GM18498 (cell line): ENCODE results near the gene FUT8.

Experiments
- ATAC-seq: cut with Tn5 transposase; IDR thresholded peaks from one replicate; pipeline ENCODE4 v1.9.1; 2021; ENCODE audit warnings: mild to moderate bottlenecking, moderate library complexity; ENCODE audit not compliant: unreplicated experiment

The FUT8 gene

DNA sequence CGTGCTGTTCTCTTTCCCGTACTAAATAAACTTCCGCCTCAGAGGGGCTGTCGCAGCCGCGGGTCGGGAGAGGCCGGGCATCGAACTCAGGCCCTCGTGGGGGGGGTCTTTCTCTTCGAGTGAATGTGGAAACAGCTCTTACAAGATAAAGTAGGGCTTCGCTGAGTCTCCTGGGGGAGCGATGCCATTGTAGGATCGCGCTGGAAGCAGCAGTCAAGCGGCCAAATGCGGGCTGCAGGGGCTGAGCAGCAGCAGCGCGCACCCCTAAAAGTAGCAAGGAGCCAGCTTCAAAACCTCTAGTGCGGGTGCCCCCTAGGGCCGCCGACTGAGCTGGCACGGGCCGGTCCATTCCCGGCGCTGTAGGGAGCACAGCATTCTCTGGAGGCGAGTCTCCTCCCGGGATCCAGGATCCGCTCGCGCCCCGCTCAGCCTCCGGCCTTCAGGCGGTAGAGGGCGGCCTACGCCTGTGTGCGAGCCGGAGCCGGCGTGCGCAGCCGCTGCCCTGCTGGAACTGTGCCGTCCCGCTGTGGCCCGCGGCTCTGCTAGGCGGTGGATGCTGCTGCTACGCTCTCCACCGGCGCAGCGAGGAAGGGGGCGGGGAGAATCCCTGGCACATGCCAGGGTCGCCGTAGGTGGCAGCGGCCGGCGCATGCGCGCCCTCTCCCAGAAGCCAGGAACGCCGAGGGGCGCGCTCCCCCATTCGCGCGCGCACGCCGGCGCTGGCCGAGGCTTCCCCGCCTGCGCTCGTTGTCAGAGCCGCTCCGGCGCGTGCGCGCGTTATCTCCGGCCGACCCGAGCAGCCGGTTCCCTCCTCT, at the start of gene FUT8:
TSS of gene FUT8 (plus strand) at position 699 of the 815 bp plus-strand sequence. CDS start 148,834 bp downstream, outside the sequence.
- peak; percentile 83 for ATAC-seq

DNA sequence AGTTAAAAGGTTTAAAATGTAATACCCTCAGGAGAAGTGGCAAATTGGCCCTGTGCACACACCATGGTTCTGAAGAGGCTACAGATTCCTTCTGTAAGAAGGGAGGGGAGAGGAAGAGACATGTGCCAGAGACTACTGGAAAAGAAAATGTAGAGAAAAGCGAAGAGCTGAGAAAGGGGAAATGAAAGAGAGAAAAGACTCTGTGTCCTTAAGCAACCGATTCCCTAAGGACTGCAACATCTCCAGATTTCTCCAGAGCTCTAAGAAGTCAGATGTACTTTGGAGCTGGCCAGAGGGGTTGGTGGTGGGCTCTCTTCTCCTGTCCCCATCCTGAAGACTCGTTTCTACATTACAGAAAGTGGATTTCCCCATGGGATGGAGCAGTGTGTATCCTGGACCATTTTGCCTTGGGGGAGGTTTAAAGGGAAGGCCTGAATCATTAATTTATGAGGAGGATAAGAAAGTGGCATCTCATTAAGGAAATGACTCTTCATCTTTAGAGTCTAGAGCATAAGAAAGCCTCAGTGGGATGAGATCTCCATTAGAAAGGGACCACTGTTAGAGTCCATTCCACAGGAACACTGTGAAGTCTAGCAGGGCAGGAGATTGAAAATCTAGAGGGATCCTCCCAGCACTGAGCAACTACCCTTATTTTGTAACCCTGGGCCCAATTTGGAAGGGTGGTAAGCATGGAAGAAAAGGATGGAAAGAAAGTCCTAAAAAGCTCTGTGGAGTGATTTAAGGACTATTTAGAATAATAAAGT, 45.5 kb upstream of the FUT8 start:
- no peak for ATAC-seq

DNA sequence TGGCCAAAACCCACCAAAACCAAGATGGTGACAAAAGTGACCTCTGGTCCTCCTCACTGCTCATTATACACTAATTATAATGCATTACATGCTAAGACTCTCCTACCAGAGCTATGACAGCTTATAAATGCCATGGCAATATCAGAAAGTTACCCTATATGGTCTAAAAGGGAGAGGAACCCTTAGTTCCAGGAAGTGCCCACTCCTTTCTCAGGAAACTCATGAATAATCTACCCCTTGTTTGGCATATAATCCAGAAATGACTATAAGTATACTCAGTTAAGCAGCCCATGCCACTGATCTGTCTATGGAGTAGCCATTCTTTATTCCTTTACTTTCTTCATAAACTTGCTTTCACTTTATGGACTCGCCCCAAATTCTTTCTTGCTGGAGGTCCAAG, 43.0 kb upstream of the FUT8 start:
- no peak for ATAC-seq

DNA sequence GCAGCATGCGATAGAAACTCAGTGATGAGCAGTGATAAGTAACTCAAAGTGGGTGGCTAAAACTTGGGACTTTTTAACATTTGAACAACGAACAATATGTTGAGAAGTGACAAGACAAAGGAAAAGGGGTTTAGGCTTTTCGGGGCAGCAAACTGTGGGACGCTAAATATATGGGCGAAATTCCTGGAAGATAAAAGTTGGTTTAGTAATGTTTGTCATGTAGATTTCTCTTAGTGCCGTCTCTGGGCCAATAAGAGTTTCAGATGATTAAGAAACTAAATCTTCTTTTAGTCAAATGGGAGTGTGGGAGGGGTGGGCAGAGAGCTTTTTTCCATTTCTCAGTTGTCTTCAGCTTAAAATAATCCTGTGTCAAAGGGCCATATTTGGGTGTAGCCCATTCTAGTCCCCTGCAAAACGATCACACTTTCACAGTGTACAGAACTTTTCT, 41.7 kb upstream of the FUT8 start:
- peak; percentile 50 for ATAC-seq

DNA sequence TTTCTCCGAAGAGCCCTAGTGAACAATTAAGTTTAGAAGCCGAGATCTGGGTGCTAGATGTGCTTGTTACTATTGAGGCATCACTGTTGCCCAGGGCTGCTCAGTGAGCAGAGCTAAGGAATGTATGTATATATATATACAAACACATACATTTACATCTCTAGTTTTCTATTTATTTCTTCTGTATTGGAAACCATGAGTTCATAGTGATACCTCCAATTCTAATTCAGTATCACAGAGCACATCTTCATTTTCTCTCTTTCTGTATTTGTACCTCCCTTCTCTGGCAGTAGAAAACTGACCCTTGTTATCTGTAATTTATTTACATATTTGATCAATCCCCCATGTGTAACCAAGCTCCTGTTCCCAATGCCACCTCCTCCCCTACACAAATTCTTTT, 40.7 kb upstream of the FUT8 start:
- peak; percentile 49 for ATAC-seq

DNA sequence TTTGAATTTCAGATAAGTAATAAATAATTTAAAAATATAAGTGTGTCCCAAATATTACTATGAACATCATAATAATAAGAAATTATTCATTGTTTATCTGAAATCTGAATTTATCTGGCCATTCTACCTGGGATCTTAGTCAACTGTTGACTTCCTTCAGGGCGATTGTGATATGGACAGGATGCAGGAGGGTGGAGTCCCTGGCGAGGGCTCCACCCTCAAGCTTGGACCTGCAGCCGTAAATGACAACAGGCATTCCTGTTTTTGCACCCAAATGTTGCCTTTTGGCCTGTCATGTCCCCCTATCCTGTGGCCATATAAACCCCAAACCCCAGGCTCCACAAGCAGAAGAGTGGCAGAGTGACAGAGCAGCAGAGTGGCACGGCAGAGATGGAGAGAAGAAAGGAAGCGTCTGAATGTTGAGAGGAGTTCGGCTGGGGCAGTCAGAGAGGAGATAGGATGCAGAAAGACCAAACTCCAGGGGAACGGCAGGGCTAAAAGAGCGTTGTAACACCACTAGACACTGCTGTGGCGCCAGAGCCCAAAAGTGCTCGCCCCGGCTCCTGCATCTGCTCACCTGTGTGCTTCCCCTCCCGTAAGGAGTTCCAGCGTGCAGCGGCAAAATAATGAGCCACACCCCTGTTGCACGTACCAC, 39.4 kb upstream of the FUT8 start:
- ATAC-seq: no peak

DNA sequence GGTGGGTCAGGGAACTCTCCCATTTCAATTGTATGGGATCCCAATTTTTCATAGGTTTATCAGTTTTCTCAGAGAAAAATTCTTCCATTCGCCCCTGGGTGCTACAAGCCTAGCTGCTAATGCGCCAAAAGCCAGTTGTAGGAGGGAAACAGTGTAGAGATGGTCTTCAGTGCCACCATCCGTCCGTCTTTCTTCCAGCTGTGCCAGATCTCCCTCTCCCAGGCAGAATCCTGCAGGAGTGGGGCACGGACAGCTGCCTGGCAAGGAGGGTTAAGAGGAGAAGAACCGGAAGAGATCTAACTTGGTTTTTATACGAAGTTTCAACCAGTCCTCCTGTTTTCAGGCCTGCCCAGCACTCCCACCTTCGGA, 38.9 kb upstream of the FUT8 start:
- ATAC-seq: no peak

DNA sequence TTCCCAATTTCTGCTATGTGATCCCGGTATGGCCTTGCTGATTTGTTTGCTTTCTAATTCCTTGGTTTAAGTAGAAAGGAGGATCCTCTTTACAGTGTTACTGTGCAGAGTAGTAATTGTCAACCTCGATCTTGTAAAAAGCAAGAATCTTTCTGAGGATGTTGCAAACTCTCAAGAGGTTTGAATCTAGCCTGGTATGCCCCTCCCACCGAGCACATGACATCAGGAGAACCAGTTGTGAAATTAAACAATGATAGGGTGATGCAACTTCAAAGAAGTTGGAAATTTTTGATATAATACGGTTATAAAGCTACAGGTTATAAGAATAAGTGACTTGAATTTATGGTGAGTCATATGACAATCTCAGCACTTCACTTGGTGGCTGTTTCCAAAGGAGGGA, 35.0 kb upstream of the FUT8 start:
- no peak for ATAC-seq

DNA sequence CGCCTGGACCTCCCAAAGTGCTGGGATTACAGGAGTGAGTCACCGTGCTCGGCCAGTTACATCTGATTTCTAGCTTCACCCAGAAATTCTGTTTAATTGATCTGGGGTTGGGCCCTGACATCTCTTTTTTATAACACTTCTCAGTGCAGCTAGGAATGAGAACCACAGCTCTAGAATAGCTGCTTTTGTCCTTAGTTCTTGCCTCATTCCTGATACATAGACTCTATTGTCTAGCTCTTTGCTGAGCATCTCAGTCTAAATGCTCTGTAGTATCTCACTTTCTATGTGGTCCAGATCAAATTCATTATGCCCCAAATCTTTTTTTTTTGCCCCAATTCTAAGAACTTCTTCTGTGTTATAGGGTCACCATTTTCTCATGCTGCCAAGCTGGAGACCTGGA, 29.9 kb upstream of the FUT8 start:
- no peak for ATAC-seq

DNA sequence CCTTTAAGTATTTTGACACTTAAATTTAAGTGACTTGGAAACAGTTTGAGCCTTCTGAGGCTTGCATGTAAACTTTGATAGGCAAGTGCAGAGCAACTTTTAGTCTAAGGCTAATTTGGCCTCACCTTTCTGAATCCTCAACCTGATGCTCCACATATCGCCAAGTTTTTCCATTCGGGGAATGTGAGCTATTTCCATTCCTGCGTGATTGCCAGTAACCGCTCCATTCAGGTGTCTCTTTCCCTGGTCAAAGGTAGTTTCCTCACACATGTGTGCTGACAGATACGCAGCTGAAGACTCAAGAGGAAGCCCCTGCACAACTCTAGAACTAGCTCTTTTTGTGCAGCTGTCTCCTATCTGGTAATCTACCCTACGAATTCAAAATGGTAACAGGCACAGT, 25.4 kb upstream of the FUT8 start:
- no peak for ATAC-seq

DNA sequence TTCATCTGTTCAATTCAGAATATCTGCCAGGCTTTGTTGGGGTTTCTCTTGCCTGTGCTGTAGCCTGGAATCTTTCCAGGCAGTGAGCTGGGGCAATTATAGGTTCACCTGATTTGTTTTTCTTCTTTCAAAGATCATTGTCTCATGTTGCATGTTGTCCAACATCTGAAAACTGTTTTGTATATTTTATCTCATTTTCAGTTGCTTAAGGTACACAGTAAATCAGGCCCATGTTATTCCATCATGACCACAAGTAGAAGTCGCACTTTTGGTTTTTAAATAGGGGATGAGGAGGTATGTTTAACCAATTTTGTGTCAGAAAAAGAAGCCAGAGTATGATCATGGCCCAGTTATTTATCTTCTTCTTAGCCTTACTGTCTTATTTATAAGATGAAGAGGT, 24.9 kb upstream of the FUT8 start:
- ATAC-seq: peak; percentile 65

DNA sequence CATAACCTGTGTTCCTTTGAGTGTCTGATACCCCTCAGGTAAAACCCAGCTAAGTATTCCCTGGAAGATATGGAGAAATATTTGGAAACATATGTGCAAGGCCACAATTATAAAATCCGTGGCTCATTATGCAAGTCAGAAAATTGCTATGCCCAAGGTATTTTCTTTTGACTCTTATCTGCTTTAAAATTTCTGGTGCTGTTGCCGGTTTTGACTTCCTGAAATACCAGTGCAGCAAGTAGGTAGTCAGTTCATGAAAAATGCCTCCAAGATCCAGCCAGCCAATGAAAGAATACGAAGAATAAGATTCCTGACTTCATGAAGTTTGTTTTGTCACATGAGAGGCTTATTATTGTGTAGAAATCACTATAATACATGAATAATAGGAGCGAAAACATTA, 20.2 kb upstream of the FUT8 start:
- no peak for ATAC-seq

DNA sequence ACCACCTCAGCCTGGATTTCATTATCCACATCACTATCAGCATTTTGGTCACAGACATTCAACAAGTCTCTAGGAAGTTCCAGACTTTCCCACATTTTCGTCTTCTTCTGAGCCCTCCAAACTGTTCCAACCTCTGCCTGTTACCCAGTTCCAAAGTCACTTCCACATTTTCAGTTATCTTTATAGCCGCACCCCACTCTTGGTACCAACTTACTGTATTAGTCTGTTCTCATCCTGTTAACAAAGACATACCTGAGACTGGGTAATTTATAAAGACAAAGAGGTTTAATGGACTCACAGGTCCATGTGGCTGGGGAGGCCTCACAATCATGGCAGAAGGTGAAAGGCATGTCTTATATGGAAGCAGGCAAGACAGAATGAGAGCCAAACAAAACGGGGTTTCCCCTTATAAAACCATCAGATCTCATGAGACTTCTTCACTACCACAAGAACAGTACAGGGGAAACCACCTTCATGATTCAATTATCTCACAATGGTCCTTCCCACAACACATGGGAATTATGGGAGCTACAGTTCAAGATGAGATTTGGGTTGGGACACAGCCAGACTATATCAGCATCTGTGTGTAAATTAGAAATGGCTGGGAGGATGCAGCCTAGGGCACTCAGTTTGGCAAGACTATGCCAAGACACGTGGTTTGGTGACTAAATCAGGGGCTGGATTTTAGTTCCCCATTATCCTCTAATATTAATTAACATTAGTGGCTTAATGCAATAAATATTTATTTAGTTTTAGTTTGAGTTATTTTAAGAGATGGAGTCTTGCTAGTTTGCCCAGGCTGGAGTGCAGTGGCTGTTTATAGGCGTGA, 16.2 kb upstream of the FUT8 start:
- no peak for ATAC-seq

DNA sequence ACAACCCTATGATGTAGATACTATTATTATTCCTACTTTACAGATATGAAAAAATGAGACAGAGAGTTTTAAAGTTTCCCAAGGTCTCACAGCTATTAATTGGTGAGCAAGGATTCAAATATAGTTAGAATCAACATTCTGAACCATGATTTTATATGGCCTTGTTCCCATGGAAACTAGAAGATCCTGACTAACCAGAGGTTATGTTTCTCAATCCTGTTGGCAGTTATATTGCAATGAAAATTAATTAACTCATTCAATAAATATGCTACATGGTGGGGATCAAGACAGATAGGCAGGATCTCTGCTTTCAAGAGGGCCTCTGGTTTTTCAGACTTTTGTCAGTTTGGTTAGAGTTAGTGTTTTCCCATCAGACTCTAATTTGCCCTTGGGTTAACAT, 9.3 kb upstream of the FUT8 start:
- no peak for ATAC-seq

DNA sequence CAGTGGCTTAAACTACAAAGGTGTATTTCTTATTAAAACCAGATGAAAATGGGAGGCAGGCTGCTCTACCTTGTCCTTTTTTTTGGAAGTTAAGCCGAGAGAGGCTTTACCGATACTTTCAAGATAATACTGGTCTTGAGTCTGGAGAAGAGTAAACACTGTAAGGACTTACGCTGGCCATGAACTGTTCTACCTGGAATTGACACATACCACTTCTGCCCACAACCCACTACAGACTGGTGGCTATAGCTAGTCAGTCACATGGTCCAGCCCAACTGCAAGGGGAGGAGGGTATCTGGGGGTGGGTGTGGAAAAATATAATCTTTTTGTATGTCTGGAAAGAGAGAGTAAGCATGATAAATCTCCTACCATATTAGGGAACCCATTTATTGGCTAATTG, 4.4 kb upstream of the FUT8 start:
- no peak for ATAC-seq

DNA sequence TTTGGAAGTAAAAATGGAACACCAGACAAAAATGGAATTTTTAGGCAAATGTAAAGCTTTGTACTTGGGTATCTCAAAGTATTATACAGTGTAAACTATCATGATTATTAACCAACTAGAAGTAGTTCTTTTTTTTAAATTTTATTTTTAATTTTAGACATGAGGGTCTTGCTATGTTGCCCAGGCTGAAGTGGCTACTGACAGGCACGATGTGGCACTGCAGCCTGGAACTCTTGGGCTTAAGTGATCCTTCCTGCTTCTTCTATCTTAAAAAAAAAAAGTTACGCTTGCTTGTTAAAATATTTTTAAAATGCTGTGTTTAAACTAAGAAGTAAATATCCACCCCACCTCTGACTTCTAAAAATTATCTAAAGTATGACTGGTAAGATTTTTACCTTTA, 1.9 kb upstream of the FUT8 start:
- no peak for ATAC-seq

DNA sequence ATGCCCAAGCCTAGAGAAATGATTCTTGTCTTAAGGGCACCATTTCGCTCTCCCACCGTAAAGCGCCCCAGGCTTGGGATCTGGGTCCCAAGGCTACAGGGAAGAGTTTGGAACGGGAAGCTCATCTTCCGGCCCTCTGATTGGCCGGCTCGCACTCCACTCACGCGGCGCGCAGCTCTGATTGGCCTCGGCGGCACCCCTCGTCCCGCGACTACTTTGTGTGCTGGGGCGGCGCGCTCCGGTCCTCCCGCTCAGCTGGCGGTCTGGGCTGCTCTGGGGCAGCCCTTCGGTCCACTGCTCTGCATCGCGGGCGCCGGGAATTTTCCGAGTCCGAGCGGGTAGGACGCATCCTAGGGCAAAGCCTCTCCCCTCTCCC, 886 bp upstream of the FUT8 start:
- peak; percentile 58 for ATAC-seq

DNA sequence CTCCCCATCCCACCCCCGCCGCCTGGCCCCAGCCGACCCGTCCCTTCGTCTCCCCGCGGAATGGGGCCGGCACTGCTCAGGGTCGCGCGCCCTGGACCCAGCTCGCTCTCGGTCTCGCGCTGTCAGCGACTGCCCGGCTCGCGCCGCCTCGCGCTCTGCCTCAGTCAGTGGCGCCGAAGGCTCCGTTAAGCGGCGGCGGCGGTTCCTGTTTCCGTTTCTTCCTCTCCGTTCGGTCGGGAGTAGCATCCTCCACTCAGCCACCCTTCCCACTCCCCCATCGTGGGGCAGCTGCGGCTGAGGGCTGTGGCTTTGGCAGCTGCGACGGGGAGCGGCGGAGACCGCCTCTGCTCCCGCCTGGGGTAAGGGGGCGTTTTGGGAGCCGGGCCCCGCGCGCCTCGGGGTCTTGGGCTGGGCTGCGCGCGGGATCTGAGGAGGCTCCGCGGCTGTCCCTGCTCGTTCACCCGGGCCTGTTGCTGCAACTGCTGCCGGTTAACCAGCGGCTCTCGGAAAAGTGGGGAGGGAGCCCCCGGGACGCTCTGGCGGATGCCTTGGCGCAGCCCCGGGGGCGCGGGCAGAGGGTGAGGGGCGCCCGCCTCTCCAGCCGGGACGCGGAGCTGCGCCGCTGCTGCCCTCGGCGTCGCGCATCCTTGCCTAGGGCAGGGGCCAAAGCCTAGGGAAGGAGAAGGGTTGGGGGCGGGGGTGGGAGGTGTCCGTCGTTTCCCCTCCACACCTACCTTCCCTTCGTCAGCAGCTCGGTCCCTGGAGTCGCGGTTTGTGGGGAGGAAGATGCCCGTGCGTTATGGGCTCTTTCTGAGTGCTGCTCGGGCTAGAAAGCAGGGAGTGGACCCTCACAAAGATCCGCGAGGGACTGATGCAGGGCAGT, 567 bp downstream of the FUT8 start:
- ATAC-seq: peak; percentile 47

DNA sequence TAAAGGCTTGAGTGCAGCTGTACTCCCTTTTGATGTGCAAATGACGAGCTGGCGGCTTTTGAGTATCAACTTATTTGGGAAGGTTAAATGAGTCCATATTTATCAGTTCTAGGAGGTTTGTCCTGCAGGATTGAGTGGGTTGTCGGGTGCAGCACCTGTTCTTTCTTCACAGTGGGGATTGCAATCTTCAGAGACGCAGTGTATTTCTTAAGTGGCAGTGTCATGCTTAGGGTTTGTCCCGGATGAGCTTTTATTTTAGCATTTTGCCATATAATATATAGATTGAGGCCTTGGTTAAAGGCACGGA, 1.2 kb downstream of the FUT8 start:
- ATAC-seq: no peak

DNA sequence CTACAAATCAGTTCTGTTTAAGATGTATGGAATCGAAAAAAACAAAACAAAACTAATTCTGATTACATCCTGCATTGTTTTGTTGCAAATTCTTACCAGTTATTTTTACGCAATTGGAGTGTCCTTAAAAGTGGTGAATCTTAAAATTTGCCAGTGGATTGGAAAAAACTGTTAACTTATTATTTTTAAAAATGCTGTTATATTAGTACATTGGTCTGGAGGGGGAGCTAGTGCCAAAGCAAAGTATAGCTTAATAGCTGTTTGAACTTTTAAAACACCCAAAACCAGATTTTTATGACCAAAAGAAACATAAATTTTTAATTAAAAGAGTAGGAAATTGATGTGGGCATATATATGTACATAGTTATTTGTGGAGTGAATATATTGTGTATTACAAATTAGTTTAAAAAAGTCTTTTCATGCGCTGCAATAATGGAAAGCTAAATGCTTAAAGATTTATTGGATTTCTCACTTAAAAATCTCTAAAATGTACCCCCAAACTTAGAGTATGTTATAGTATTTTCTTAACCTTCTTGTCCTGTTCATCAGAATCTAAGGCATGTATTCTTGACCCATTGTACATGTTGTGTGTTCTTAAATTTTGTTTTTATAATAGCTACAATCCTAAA, 2.5 kb downstream of the FUT8 start:
- no peak for ATAC-seq
